ENCODE results near the gene GBE1.

DNA sequence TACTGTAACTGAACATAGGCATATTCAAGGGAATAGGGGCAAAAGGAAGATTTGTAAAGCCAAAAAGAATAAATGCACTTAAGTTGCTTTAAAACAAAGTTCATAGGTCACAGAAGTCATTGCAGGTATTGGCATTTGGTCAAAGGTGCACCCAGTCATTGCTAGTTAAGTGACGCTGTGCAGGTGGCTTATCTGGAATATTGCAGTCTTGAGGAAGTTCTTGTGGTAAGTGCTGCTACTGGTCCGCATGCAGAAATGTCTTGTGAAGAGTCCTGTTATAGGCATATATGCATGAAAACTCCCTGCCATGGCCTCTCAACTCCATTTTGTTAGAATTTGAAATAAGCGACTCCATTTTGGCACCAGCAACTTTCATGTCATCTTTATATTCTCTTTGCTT is 293.1 kb downstream of the GBE1 start:
- TF ChIP-seq, protein P1, sequence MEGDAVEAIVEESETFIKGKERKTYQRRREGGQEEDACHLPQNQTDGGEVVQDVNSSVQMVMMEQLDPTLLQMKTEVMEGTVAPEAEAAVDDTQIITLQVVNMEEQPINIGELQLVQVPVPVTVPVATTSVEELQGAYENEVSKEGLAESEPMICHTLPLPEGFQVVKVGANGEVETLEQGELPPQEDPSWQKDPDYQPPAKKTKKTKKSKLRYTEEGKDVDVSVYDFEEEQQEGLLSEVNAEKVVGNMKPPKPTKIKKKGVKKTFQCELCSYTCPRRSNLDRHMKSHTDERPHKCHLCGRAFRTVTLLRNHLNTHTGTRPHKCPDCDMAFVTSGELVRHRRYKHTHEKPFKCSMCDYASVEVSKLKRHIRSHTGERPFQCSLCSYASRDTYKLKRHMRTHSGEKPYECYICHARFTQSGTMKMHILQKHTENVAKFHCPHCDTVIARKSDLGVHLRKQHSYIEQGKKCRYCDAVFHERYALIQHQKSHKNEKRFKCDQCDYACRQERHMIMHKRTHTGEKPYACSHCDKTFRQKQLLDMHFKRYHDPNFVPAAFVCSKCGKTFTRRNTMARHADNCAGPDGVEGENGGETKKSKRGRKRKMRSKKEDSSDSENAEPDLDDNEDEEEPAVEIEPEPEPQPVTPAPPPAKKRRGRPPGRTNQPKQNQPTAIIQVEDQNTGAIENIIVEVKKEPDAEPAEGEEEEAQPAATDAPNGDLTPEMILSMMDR (IDR thresholded peaks at IDR 0.05; ENCODE audit: low read depth, low read length), result no peak
- TF ChIP-seq EZH2phosphoT487 (IDR thresholded peaks at IDR 0.05; ENCODE audit: low read depth), result no peak
